PC-9 (cell line): ENCODE data around the gene KLHL30. TPM values are rescaled to one million over a fixed set of nuclear protein-coding genes. Genes with fewer than 3 reads are reported as not detected.

ENCODE experiments used
- BruUV-seq: library from RNA; stranded (reverse); fragments of 400-500 nt; replicated peaks from 2 replicates; lab custom pipeline; 2021; lab: Mats Ljungman, UMichigan
- CTCF ChIA-PET: fragments of 300-600 bp; sonication (Branson Sonifier 250); formaldehyde crosslinking; loops from one replicate; lab custom pipeline; 2022; ENCODE audit warnings: antibody characterized with exemption; lab: Charles Lee
- POLR2A ChIA-PET: fragments of 300-600 bp; sonication (Branson Sonifier 250); formaldehyde crosslinking; loops from one replicate; lab custom pipeline; 2022; ENCODE audit warnings: antibody characterized with exemption; ENCODE audit not compliant: unreplicated experiment; lab: Charles Lee
- DNase-seq, 2 experiments: peaks; one replicate each; pipeline versions ENCODE4 v3.0.0 to v3.0.0-alpha.2; 2015 to 2022; ENCODE audit warnings: mixed read lengths in 1 of 2
- H2AFZ ChIP-seq: fragments of 200-600 bp; sonication (generic); 2 replicates; pipeline ENCODE4 v1.8.1; 2017; ENCODE audit warnings: antibody characterized with exemption
- H3F3A ChIP-seq: fragments of 200-600 bp; sonication (generic); 2 replicates; pipeline ENCODE4 v1.8.1; 2017; ENCODE audit warnings: antibody characterized with exemption, mild to moderate bottlenecking, low read depth; ENCODE audit not compliant: insufficient read depth
- H3K27ac ChIP-seq: fragments of 200-600 bp; sonication (generic); 2 replicates; pipeline ENCODE4 v1.6.1; 2016; ENCODE audit warnings: mixed run types
- H3K27me3 ChIP-seq: fragments of 200-600 bp; sonication (generic); 2 replicates; pipeline ENCODE4 v1.6.1; 2016; ENCODE audit warnings: low read depth, mixed run types; ENCODE audit not compliant: insufficient read depth
- H3K36me3 ChIP-seq: fragments of 200-600 bp; sonication (generic); 2 replicates; pipeline ENCODE4 v1.6.1; 2016; ENCODE audit warnings: low read depth, mixed run types
- H3K4me1 ChIP-seq: fragments of 200-600 bp; sonication (generic); replicated peaks from 2 replicates; pipeline ENCODE4 v1.6.1; 2016; ENCODE audit warnings: mixed run types; ENCODE audit not compliant: insufficient read depth
- H3K4me2 ChIP-seq: fragments of 200-600 bp; sonication (generic); 2 replicates; pipeline ENCODE4 v1.6.1; 2017; ENCODE audit warnings: mixed run types
- H3K4me3 ChIP-seq: fragments of 200-600 bp; sonication (generic); 2 replicates; pipeline ENCODE4 v1.6.1; 2016; ENCODE audit warnings: mixed run types
- H3K79me2 ChIP-seq: fragments of 200-600 bp; sonication (generic); 2 replicates; pipeline ENCODE4 v1.6.1; 2017; ENCODE audit warnings: low read depth, mixed run types
- H3K9me2 ChIP-seq: fragments of 200-600 bp; sonication (generic); 2 replicates; pipeline ENCODE4 v1.8.1; 2017; ENCODE audit warnings: mild to moderate bottlenecking; ENCODE audit not compliant: insufficient read depth
- H3K9me3 ChIP-seq: fragments of 200-600 bp; sonication (generic); 2 replicates; pipeline ENCODE4 v1.8.1; 2016; ENCODE audit warnings: low read depth; ENCODE audit not compliant: insufficient read depth
- H4K20me1 ChIP-seq: fragments of 200-600 bp; sonication (generic); 2 replicates; pipeline ENCODE4 v1.8.1; 2017; ENCODE audit not compliant: insufficient read depth
- EZH2 ChIP-seq: fragments of 200-600 bp; sonication (generic); IDR thresholded peaks from 2 replicates; pipeline ENCODE4 v1.8.0; 2017; ENCODE audit warnings: antibody characterized with exemption, low read depth
- intact Hi-C: fragments of 100-400 bp; cut with micrococcal nuclease; formaldehyde crosslinking; loops from one replicate; pipeline ENCODE4 v1.10.0; 2022; ENCODE audit not compliant: unreplicated experiment
- total RNA-seq: library from RNA; stranded (reverse); gene quantifications from 2 replicates; pipeline ENCODE4 v1.2.3, GENCODE V29; 2021
- TF ChIP-seq, protein P1 (sequence below): fragments of 200-600 bp; sonication (generic); conservative IDR thresholded peaks from 2 replicates; pipeline ENCODE4 v1.6.1; 2017; ENCODE audit warnings: mixed run types, antibody characterized with exemption, mild to moderate bottlenecking, moderate library complexity

Gene KLHL30
- total RNA-seq, 1 experiment from 2014 or later: 1.2 TPM

DNA sequence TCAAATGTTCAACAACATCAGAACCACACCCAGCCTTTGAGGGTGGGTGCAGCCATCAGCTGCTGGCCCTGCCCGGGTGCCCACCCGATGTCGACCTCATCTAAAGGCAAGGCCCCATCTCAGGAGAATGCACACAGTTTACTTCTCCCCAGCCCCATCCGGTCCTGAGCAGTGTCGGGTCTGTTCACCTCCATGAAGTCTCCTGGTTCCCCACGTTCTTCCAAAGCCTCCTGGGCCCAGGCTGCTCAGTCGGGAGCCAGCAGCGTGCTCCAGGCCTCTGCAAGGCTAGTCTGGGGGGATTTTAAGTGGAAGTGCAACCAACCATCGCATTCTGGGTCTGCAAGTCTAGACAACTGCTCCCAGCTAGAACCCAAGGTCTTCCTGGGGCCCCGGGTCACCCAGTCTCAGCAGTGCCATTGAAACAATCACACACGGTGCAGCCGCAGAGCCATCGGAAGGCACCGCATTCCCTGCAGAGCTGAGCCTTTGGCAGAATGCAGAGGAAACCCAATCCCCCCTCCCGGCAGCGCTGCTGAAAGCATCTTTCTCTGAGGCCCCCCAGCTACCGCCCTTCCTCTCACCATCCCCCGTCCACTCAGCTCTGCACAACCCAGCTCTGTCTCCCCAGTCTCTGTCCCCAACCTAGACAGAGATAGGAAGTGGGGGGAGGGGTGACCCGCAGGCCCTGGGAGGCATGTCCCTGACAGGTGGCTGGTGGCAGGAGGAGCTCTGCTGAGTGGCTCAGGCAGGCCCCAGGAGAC is 29.9 kb upstream of the KLHL30 start:
- no peaks in the 10 kb centered on the region; the same call in 1 of the 2 replicates for H3K27me3 ChIP-seq
- H3K4me2 ChIP-seq: no peak overlapping the region
- H3K36me3 ChIP-seq: no peaks in the 10 kb centered on the region
- intact Hi-C loops: no loop called here
- H3K4me1 ChIP-seq: 0 out of 2 replicates have a peak, but pooled peaks cover 8% of the 10 kb centered on the region
- no peak for DNase-seq
- peaks cover 9% of the 10 kb centered on the region; the same call in 1 of the 2 replicates for H3K9me3 ChIP-seq
- TF ChIP-seq, protein P1, sequence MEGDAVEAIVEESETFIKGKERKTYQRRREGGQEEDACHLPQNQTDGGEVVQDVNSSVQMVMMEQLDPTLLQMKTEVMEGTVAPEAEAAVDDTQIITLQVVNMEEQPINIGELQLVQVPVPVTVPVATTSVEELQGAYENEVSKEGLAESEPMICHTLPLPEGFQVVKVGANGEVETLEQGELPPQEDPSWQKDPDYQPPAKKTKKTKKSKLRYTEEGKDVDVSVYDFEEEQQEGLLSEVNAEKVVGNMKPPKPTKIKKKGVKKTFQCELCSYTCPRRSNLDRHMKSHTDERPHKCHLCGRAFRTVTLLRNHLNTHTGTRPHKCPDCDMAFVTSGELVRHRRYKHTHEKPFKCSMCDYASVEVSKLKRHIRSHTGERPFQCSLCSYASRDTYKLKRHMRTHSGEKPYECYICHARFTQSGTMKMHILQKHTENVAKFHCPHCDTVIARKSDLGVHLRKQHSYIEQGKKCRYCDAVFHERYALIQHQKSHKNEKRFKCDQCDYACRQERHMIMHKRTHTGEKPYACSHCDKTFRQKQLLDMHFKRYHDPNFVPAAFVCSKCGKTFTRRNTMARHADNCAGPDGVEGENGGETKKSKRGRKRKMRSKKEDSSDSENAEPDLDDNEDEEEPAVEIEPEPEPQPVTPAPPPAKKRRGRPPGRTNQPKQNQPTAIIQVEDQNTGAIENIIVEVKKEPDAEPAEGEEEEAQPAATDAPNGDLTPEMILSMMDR: no peak
- TF ChIP-seq EZH2: no peak
- H4K20me1 ChIP-seq: no peaks in the 10 kb centered on the region
- no peaks in the 10 kb centered on the region for H3K79me2 ChIP-seq
- no peak overlapping the region for H3K27ac ChIP-seq
- CTCF ChIA-PET: interaction anchor here (0.6 kb wide), 2 partner anchors 185 to 622 kb away, joined by 3 to 16 read pairs; no protein-coding TSS in a partner anchor
- no peak overlapping the region for H2AFZ ChIP-seq
- H3F3A ChIP-seq: peaks cover 3% of the 10 kb centered on the region; the same call in 1 of the 2 replicates
- POLR2A ChIA-PET: interaction anchor here (0.6 kb wide), 1 partner anchor 10 kb away, joined by 4 read pairs; no protein-coding TSS in a partner anchor
- H3K9me2 ChIP-seq: no peaks in the 10 kb centered on the region
- no peak overlapping the region for H3K4me3 ChIP-seq
- BruUV-seq: no TSS peak

- H3K4me1 ChIP-seq: 0 out of 2 replicates have a peak, but pooled peaks cover 4% of the 10 kb centered on the region
- H3K27ac ChIP-seq: no peak overlapping the region
- intact Hi-C loops: no loop called here
- H3K4me2 ChIP-seq: no peak overlapping the region
- TF ChIP-seq, protein P1: no peak
- no peak for TF ChIP-seq EZH2
- no TSS peak for BruUV-seq
- peaks cover 9% of the 10 kb centered on the region; the same call in 1 of the 2 replicates for H3K9me3 ChIP-seq
- no peaks in the 10 kb centered on the region for H3K36me3 ChIP-seq
- CTCF ChIA-PET: no interaction called here
- H3K27me3 ChIP-seq: peaks cover 25% of the 10 kb centered on the region
- no peak overlapping the region for H3K4me3 ChIP-seq
- no peak overlapping the region for H2AFZ ChIP-seq
- H4K20me1 ChIP-seq: no peaks in the 10 kb centered on the region
- DNase-seq: no peak
- POLR2A ChIA-PET: no interaction called here
- H3K79me2 ChIP-seq: no peaks in the 10 kb centered on the region
- no peaks in the 10 kb centered on the region for H3K9me2 ChIP-seq
- peaks cover 3% of the 10 kb centered on the region; the same call in 1 of the 2 replicates for H3F3A ChIP-seq
Measured at GRCh38 chr2:238113611-238114010, 24.9 kb upstream of the KLHL30 start.

DNA sequence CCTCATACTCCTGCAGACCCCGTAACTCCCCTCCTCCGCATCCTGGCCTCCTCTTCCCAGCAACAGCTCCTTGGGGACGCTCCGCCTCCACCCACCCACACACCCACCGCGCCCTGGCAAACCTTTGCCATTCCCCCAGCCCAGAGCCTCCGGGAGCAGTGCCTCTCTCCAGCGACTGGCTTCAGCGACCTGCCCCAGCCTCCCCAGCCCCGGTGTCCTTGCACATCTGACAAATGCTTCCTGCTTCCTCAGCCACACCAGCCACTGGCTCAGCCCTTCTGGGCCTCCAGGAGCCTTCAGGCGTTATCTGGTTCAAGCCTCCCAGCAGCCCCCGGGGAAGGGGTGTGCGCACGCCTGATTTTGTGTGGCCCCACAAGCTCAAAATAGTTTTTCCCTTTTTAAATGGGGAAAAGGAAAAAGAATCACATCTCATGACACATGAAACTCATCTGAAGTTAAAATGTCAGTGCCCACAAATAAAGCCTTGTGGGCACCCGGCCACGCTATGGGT is 24.1 kb upstream of the KLHL30 start:
- no TSS peak for BruUV-seq
- CTCF ChIA-PET: no interaction called here
- Histone ChIP-seq H3K9me3 (peaks cover 9% of the 10 kb centered on the region; the same call in 1 of the 2 replicates), H3K79me2 (no peaks in the 10 kb centered on the region), H3K4me2 (no peak overlapping the region), H3K36me3 (no peaks in the 10 kb centered on the region), H4K20me1 (no peaks in the 10 kb centered on the region), H3F3A (peaks cover under 1% of the 10 kb centered on the region; the same call in 1 of the 2 replicates), H3K9me2 (no peaks in the 10 kb centered on the region), H3K27me3 (peaks cover 31% of the 10 kb centered on the region), H3K27ac (no peak overlapping the region), H3K4me1 (0 out of 2 replicates have a peak, but pooled peaks cover 4% of the 10 kb centered on the region), H3K4me3 (no peak overlapping the region), H2AFZ (no peak overlapping the region)
- intact Hi-C loops: no loop called here
- TF ChIP-seq, protein P1: no peak
- no peak for TF ChIP-seq EZH2
- DNase-seq: no peak
- POLR2A ChIA-PET: no interaction called here
